ENCODE measurements around the gene MAPK6. TPM values are rescaled to one million over a fixed set of nuclear protein-coding genes. Genes with fewer than 3 reads are reported as not detected.

Gene MAPK6
- total and polyA plus RNA-seq, 2 donors (not counting 1 experiment from before 2014, with no cell fraction given) = 3.2 to 17.9 TPM

DNA sequence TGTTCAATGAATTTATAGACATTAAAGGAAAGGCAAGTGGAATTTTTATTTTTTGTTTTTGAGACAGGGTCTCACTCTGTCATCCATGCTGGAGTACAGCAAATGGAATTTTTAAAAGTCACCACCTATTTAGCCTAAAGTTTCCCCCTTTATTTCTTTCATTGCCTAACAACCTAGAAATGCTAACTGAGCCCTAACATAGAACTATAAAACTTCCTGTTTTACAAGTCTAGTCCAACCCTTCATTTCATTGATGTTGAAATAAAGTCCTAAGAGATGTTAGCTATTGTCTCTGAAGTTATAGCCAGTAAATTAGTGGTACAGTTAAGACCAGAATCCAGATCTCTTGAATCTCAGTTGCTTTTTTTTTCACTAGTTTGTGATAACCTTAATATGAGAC is 39.0 kb downstream of the MAPK6 start:
- no peak overlapping the region for H3K9ac ChIP-seq (ENCODE audit: low read length)
- H3K4me1 Mint-ChIP-seq = no peaks in the 10 kb centered on the region
- no peaks in the 10 kb centered on the region for H3K4me1 ChIP-seq (ENCODE audit: control insufficient read depth in 2 of 2, insufficient read depth in 2 of 2, low read length in 2 of 2)
- no peak overlapping the region for H3K4me3 ChIP-seq (ENCODE audit: control extremely low read depth in 1 of 5, extremely low read depth in 1 of 5, insufficient read depth in 1 of 5, low read depth in 2 of 5, low read length in 4 of 5)
- no peak for TF ChIP-seq CTCF (IDR thresholded peaks at IDR 0.05)
- no peak for TF ChIP-seq EZH2 (IDR thresholded peaks at IDR 0.05; ENCODE audit: borderline replicate concordance, insufficient read depth, low read depth, low read length, poor library complexity, severe bottlenecking)
- no peak overlapping the region for H3K27ac Mint-ChIP-seq
- H3K4me3 Mint-ChIP-seq = no peak overlapping the region
- no peaks in the 10 kb centered on the region for H3K27me3 Mint-ChIP-seq
- H3K9me3 Mint-ChIP-seq (ENCODE audit: insufficient read depth) = no peaks in the 10 kb centered on the region
- DNase-seq = no peak
- no peak overlapping the region for H3K27ac ChIP-seq (ENCODE audit: low read length in 2 of 2)
- intact Hi-C loops (cut with micrococcal nuclease) = no loop called here
- H4K20me1 ChIP-seq (ENCODE audit: control insufficient read depth, insufficient read depth, low read length, poor library complexity, severe bottlenecking) = no peaks in the 10 kb centered on the region
- H2AFZ ChIP-seq (ENCODE audit: insufficient read depth, low read depth, low read length, poor library complexity, severe bottlenecking) = no peak overlapping the region
- CTCF ChIA-PET = interaction anchor here (1.7 kb wide), 1 partner anchor 20 kb away, joined by 7 read pairs; no protein-coding TSS in a partner anchor
- no peaks in the 10 kb centered on the region for H3K9me3 ChIP-seq (ENCODE audit: control extremely low read depth in 1 of 3, control insufficient read depth in 2 of 3, insufficient read depth in 1 of 3, low read length in 2 of 3)
- no peak overlapping the region for H3K4me2 ChIP-seq (replicated peaks; ENCODE audit: low read depth, low read length, poor library complexity, severe bottlenecking)
- H3K36me3 ChIP-seq (replicated peaks in 1 of 2; ENCODE audit: control extremely low read depth in 1 of 2, control insufficient read depth in 1 of 2, extremely low read depth in 1 of 2, insufficient read depth in 2 of 2, low read length in 1 of 2) = peaks cover 0 to 48% of the 10 kb centered on the region in 2 experiments
- POLR2A ChIA-PET = no interaction called here
- no peaks in the 10 kb centered on the region for H3K79me2 ChIP-seq (ENCODE audit: control insufficient read depth, insufficient read depth, low read length)
- H3K27me3 ChIP-seq (replicated peaks in 1 of 4; ENCODE audit: control extremely low read depth in 1 of 4, control insufficient read depth in 3 of 4, insufficient read depth in 4 of 4, low read length in 3 of 4) = no peaks in the 10 kb centered on the region
- no peak for ATAC-seq (ENCODE audit: low read depth)

DNA sequence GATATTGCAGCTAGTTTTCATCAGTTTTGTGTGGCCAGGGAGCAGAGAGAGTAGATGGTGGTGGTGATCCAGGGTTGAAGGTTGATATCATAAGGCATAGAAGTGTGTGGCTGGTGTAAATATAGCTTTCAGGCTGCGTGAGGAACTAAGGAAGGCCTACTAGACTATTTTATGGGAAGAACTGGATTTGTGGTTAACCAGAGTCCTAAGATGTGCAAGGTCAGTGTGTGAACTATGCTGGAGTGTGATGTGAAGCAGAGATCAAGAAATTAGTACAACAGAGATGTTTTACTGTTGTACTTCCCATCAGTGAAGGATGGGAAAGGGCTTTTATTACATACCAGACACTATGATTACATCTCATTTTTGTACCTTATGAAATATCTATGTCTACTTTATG is 41.5 kb downstream of the MAPK6 start:
- H3K4me3 Mint-ChIP-seq = no peak overlapping the region
- DNase-seq (no peak), ATAC-seq (ENCODE audit: low read depth) (no peak)
- H3K4me1 ChIP-seq (ENCODE audit: control insufficient read depth in 2 of 2, insufficient read depth in 2 of 2, low read length in 2 of 2) = no peaks in the 10 kb centered on the region
- no peak overlapping the region for H3K9ac ChIP-seq (ENCODE audit: low read length)
- TF ChIP-seq EZH2 (IDR thresholded peaks at IDR 0.05; ENCODE audit: borderline replicate concordance, insufficient read depth, low read depth, low read length, poor library complexity, severe bottlenecking) (no peak), CTCF (IDR thresholded peaks at IDR 0.05) (no peak)
- H2AFZ ChIP-seq (ENCODE audit: insufficient read depth, low read depth, low read length, poor library complexity, severe bottlenecking) = no peak overlapping the region
- CTCF ChIA-PET = interaction anchor here (0.9 kb wide), 1 partner anchor 18 kb away, joined by 3 read pairs; no protein-coding TSS in a partner anchor
- POLR2A ChIA-PET = no interaction called here
- H3K27ac ChIP-seq (ENCODE audit: low read length in 2 of 2) = no peak overlapping the region
- no peaks in the 10 kb centered on the region for H3K27me3 ChIP-seq (replicated peaks in 1 of 4; ENCODE audit: control extremely low read depth in 1 of 4, control insufficient read depth in 3 of 4, insufficient read depth in 4 of 4, low read length in 3 of 4)
- 90% methylated on average over 1 of the region's 1 CpG for WGBS (ENCODE audit: insufficient coverage)
- H3K27ac Mint-ChIP-seq = no peak overlapping the region
- H3K9me3 ChIP-seq (ENCODE audit: control extremely low read depth in 1 of 3, control insufficient read depth in 2 of 3, insufficient read depth in 1 of 3, low read length in 2 of 3) = no peaks in the 10 kb centered on the region
- peaks cover 0 to 45% of the 10 kb centered on the region in 2 experiments for H3K36me3 ChIP-seq (replicated peaks in 1 of 2; ENCODE audit: control extremely low read depth in 1 of 2, control insufficient read depth in 1 of 2, extremely low read depth in 1 of 2, insufficient read depth in 2 of 2, low read length in 1 of 2)
- H3K79me2 ChIP-seq (ENCODE audit: control insufficient read depth, insufficient read depth, low read length) = no peaks in the 10 kb centered on the region
- H4K20me1 ChIP-seq (ENCODE audit: control insufficient read depth, insufficient read depth, low read length, poor library complexity, severe bottlenecking) = no peaks in the 10 kb centered on the region
- no peaks in the 10 kb centered on the region for H3K4me1 Mint-ChIP-seq
- intact Hi-C loops (cut with micrococcal nuclease) = no loop called here
- no peak overlapping the region for H3K4me2 ChIP-seq (replicated peaks; ENCODE audit: low read depth, low read length, poor library complexity, severe bottlenecking)
- H3K9me3 Mint-ChIP-seq (ENCODE audit: insufficient read depth) = no peaks in the 10 kb centered on the region
- H3K4me3 ChIP-seq (ENCODE audit: control extremely low read depth in 1 of 5, extremely low read depth in 1 of 5, insufficient read depth in 1 of 5, low read depth in 2 of 5, low read length in 4 of 5) = no peak overlapping the region
- H3K27me3 Mint-ChIP-seq = no peaks in the 10 kb centered on the region
